ENCODE data around the gene PPP1R26. TPM values are rescaled to one million over a fixed set of nuclear protein-coding genes. Genes with fewer than 3 reads are reported as not detected.

PPP1R26 gene
- total and polyA plus RNA-seq, 9 of the 15 experiments (the other 6 are each of a cell fraction or from before 2014, with no cell fraction given) = 0.77 to 26.8 (median 9.3) TPM

DNA sequence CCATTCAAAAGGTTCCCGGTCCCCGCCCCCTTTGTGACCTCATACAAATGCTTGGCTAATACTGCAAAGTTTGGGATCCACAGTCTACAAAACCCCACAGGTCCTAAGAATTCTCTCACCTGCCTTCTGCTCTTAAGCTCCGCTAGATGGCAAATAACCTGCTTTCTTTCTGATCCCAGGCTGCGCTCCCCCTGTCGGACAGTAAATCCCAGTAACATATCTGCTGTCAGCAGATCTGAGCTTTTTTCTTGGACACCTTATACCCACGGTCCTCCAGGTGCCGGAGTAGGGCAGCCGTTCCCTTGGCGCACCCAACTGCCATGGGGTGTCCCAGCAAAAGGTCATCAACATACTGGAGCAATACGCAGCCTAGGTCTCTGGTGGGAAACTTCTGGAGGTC is 39.0 kb upstream of the PPP1R26 start (continued):
- TF ChIP-seq SOX6 (IDR thresholded peaks at IDR 0.05) = peak; percentile 33; the same call in 1 of the 2 replicates
- no peak for TF ChIP-seq ELF1 (tag; IDR thresholded peaks at IDR 0.05)
- no peak for TF ChIP-seq POLR2AphosphoS2 (IDR thresholded peaks at IDR 0.05; ENCODE audit: low read length)
- 0 out of 2 replicates have a peak, but pooled peaks have one; percentile 9 for TF ChIP-seq DMBX1 (CRISPR knock-in tag; IDR thresholded peaks at IDR 0.05; ENCODE audit: borderline replicate concordance)
- no peak for TF ChIP-seq ZBTB17 (CRISPR knock-in tag; IDR thresholded peaks at IDR 0.05)
- TF ChIP-seq, protein P1, sequence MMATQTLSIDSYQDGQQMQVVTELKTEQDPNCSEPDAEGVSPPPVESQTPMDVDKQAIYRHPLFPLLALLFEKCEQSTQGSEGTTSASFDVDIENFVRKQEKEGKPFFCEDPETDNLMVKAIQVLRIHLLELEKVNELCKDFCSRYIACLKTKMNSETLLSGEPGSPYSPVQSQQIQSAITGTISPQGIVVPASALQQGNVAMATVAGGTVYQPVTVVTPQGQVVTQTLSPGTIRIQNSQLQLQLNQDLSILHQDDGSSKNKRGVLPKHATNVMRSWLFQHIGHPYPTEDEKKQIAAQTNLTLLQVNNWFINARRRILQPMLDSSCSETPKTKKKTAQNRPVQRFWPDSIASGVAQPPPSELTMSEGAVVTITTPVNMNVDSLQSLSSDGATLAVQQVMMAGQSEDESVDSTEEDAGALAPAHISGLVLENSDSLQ (IDR thresholded peaks at IDR 0.05) = peak; percentile 75
- TF ChIP-seq CBX5 (IDR thresholded peaks at IDR 0.05; ENCODE audit: borderline replicate concordance, low read depth) = 0 out of 2 replicates have a peak, but pooled peaks have one; percentile 68
- TF ChIP-seq EHMT2 (IDR thresholded peaks at IDR 0.05) = peak; percentile 28; the same call in 1 of the 2 replicates
- no peak for TF ChIP-seq ZNF764 (CRISPR knock-in tag; IDR thresholded peaks at IDR 0.05; ENCODE audit: low read depth)
- TF ChIP-seq, protein P2, sequence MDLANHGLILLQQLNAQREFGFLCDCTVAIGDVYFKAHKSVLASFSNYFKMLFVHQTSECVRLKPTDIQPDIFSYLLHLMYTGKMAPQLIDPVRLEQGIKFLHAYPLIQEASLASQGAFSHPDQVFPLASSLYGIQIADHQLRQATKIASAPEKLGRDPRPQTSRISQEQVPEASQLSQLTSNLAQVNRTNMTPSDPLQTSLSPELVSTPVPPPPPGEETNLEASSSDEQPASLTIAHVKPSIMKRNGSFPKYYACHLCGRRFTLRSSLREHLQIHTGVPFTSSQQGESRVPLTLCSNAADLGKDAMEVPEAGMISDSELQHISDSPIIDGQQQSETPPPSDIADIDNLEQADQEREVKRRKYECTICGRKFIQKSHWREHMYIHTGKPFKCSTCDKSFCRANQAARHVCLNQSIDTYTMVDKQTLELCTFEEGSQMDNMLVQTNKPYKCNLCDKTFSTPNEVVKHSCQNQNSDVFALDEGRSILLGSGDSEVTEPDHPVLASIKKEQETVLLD (IDR thresholded peaks at IDR 0.05) = 0 out of 2 replicates have a peak, but pooled peaks have one; percentile 40
- peak; percentile 65 for TF ChIP-seq MYC (IDR thresholded peaks at IDR 0.05; ENCODE audit: low read depth, low read length)
- no peak for TF ChIP-seq MYC (CRISPR knock-in tag; IDR thresholded peaks at IDR 0.05; ENCODE audit: borderline replicate concordance, low read depth)
- peak; percentile 38; the same call in 1 of the 2 replicates for TF ChIP-seq MTA3 (IDR thresholded peaks at IDR 0.05; ENCODE audit: borderline replicate concordance)
- TF ChIP-seq, protein P3, sequence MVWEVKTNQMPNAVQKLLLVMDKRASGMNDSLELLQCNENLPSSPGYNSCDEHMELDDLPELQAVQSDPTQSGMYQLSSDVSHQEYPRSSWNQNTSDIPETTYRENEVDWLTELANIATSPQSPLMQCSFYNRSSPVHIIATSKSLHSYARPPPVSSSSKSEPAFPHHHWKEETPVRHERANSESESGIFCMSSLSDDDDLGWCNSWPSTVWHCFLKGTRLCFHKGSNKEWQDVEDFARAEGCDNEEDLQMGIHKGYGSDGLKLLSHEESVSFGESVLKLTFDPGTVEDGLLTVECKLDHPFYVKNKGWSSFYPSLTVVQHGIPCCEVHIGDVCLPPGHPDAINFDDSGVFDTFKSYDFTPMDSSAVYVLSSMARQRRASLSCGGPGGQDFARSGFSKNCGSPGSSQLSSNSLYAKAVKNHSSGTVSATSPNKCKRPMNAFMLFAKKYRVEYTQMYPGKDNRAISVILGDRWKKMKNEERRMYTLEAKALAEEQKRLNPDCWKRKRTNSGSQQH (CRISPR knock-in tag; IDR thresholded peaks at IDR 0.05) = no peak
- TF ChIP-seq TEAD1 (CRISPR knock-in tag; IDR thresholded peaks at IDR 0.05) = peak in 1 of 2 experiments; percentile 65; a peak in 2 of 4 replicates
- no peak for TF ChIP-seq RBM15 (IDR thresholded peaks at IDR 0.05; ENCODE audit: insufficient read depth, low read length)
- peak; percentile 54; the same call in 1 of the 2 replicates for TF ChIP-seq ZNF384 (IDR thresholded peaks at IDR 0.05; ENCODE audit: low read depth, low read length)
- TF ChIP-seq ZNF77 (CRISPR knock-in tag; IDR thresholded peaks at IDR 0.05) = no peak
- peak; percentile 50; the same call in 1 of the 2 replicates for TF ChIP-seq MYNN (IDR thresholded peaks at IDR 0.05)
- no peak for TF ChIP-seq MYNN (CRISPR knock-in tag; IDR thresholded peaks at IDR 0.05)
- TF ChIP-seq, protein P4, sequence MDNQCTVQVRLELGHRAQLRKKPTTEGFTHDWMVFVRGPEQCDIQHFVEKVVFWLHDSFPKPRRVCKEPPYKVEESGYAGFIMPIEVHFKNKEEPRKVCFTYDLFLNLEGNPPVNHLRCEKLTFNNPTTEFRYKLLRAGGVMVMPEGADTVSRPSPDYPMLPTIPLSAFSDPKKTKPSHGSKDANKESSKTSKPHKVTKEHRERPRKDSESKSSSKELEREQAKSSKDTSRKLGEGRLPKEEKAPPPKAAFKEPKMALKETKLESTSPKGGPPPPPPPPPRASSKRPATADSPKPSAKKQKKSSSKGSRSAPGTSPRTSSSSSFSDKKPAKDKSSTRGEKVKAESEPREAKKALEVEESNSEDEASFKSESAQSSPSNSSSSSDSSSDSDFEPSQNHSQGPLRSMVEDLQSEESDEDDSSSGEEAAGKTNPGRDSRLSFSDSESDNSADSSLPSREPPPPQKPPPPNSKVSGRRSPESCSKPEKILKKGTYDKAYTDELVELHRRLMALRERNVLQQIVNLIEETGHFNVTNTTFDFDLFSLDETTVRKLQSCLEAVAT (IDR thresholded peaks at IDR 0.05) = peak in 1 of 2 experiments; percentile 89; a peak in 2 of 4 replicates
- TF ChIP-seq KDM1A (IDR thresholded peaks at IDR 0.05) = no peak
- TF ChIP-seq NRF1 (conservative IDR thresholded peaks at IDR 0.05 in 1 of 2, IDR thresholded peaks at IDR 0.05 in 1 of 2) = no peak
- 0 out of 2 replicates have a peak, but pooled peaks have one; percentile 9 for TF ChIP-seq ZFX (CRISPR knock-in tag; IDR thresholded peaks at IDR 0.05)
- peak in 1 of 2 experiments; percentile 34; a peak in 1 of 4 replicates for TF ChIP-seq TRIM24 (IDR thresholded peaks at IDR 0.05)
- TF ChIP-seq MAFF (IDR thresholded peaks at IDR 0.05; ENCODE audit: low read length) = peak; percentile 43; the same call in 1 of the 2 replicates
- TF ChIP-seq ZNF24 (IDR thresholded peaks at IDR 0.05) = no peak
- TF ChIP-seq NEUROD1 (IDR thresholded peaks at IDR 0.05; ENCODE audit: borderline replicate concordance, low read depth, low read length, partially characterized antibody) = no peak

Measured in K562 (cell line).